ENCODE measurements around the gene SP110.

- no peak for TF ChIP-seq CTCF (conservative IDR thresholded peaks at IDR 0.05; ENCODE audit: low read depth, low read length)
- no peak for TF ChIP-seq USF2 (IDR thresholded peaks at IDR 0.05; ENCODE audit: low read depth, low read length)
- TF ChIP-seq BHLHE40 (IDR thresholded peaks at IDR 0.05; ENCODE audit: low read depth, low read length): no peak
- no peak for TF ChIP-seq SMC3 (IDR thresholded peaks at IDR 0.05; ENCODE audit: low read depth, low read length)
- no peak for TF ChIP-seq POLR2A (IDR thresholded peaks at IDR 0.05; ENCODE audit: low read depth, low read length)
- TF ChIP-seq MAFK (IDR thresholded peaks at IDR 0.05; ENCODE audit: low read depth, low read length): no peak
- TF ChIP-seq CEBPB (IDR thresholded peaks at IDR 0.05; ENCODE audit: low read depth, low read length): no peak
- TF ChIP-seq RCOR1 (IDR thresholded peaks at IDR 0.05; ENCODE audit: insufficient replicate concordance, low read length): no peak
These were observed 47.3 kb upstream of the SP110 start for GRCh38 chr2:230267059-230267458.
